ENCODE data around the gene TAX1BP3. TPM values are rescaled to one million over a fixed set of nuclear protein-coding genes. Genes with fewer than 3 reads are reported as not detected.

TAX1BP3 gene
- total and polyA plus RNA-seq, 2 of the 13 experiments (the other 11 are each of a cell fraction or from before 2014, with no cell fraction given), result 16.7 to 45.1 TPM

DNA sequence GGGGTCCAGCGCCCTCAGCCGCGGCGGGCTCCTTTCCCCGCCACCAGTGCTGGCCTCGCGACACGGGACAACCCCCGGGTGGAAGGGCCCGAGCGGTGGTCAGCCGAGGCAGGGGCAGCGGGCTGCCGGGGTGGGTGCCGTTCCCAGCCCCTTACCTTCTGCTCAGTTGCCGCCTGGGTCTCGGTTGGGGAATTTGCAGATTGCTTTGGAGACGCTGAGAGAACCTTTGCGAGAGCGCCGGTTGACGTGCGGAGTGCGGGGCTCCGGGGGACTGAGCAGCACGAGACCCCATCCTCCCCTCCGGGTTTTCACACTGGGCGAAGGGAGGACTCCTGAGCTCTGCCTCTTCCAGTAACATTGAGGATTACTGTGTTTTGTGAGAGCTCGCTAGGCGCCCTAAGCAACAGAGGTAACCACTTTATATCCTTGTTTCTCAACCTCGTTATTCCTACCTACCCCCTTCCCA is 31.4 kb downstream of the TAX1BP3 start (continued):
- TF ChIP-seq, protein P1, sequence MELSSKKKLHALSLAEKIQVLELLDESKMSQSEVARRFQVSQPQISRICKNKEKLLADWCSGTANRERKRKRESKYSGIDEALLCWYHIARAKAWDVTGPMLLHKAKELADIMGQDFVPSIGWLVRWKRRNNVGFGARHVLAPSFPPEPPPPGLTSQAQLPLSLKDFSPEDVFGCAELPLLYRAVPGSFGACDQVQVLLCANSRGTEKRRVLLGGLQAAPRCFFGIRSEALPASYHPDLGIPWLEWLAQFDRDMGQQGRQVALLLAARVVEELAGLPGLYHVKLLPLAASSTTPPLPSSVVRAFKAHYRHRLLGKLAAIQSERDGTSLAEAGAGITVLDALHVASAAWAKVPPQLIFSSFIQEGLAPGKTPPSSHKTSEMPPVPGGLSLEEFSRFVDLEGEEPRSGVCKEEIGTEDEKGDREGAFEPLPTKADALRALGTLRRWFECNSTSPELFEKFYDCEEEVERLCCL (CRISPR knock-in tag; IDR thresholded peaks at IDR 0.05; ENCODE audit: borderline replicate concordance), result no peak
- TF ChIP-seq, protein P2, sequence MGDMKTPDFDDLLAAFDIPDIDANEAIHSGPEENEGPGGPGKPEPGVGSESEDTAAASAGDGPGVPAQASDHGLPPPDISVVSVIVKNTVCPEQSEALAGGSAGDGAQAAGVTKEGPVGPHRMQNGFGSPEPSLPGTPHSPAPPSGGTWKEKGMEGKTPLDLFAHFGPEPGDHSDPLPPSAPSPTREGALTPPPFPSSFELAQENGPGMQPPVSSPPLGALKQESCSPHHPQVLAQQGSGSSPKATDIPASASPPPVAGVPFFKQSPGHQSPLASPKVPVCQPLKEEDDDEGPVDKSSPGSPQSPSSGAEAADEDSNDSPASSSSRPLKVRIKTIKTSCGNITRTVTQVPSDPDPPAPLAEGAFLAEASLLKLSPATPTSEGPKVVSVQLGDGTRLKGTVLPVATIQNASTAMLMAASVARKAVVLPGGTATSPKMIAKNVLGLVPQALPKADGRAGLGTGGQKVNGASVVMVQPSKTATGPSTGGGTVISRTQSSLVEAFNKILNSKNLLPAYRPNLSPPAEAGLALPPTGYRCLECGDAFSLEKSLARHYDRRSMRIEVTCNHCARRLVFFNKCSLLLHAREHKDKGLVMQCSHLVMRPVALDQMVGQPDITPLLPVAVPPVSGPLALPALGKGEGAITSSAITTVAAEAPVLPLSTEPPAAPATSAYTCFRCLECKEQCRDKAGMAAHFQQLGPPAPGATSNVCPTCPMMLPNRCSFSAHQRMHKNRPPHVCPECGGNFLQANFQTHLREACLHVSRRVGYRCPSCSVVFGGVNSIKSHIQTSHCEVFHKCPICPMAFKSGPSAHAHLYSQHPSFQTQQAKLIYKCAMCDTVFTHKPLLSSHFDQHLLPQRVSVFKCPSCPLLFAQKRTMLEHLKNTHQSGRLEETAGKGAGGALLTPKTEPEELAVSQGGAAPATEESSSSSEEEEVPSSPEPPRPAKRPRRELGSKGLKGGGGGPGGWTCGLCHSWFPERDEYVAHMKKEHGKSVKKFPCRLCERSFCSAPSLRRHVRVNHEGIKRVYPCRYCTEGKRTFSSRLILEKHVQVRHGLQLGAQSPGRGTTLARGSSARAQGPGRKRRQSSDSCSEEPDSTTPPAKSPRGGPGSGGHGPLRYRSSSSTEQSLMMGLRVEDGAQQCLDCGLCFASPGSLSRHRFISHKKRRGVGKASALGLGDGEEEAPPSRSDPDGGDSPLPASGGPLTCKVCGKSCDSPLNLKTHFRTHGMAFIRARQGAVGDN (CRISPR knock-in tag; IDR thresholded peaks at IDR 0.05), result peak; percentile 31
- TF ChIP-seq, protein P3, sequence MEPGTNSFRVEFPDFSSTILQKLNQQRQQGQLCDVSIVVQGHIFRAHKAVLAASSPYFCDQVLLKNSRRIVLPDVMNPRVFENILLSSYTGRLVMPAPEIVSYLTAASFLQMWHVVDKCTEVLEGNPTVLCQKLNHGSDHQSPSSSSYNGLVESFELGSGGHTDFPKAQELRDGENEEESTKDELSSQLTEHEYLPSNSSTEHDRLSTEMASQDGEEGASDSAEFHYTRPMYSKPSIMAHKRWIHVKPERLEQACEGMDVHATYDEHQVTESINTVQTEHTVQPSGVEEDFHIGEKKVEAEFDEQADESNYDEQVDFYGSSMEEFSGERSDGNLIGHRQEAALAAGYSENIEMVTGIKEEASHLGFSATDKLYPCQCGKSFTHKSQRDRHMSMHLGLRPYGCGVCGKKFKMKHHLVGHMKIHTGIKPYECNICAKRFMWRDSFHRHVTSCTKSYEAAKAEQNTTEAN (CRISPR knock-in tag; conservative IDR thresholded peaks at IDR 0.05), result no peak
- TF ChIP-seq TCF12 (IDR thresholded peaks at IDR 0.05) (no peak), TCF12 (CRISPR knock-in tag; IDR thresholded peaks at IDR 0.05) (no peak), ZNF12 (CRISPR knock-in tag; IDR thresholded peaks at IDR 0.05) (no peak), ZNF737 (CRISPR knock-in tag; IDR thresholded peaks at IDR 0.05; ENCODE audit: borderline replicate concordance) (no peak), POLR2A (IDR thresholded peaks at IDR 0.05; ENCODE audit: insufficient read depth in 1 of 2, low read depth in 2 of 2, low read length in 2 of 2) (no peak), EEA1 (CRISPR knock-in tag; IDR thresholded peaks at IDR 0.05; ENCODE audit: borderline replicate concordance) (peak; percentile 47; the same call in 1 of the 2 replicates), MTF1 (CRISPR knock-in tag; IDR thresholded peaks at IDR 0.05) (0 out of 2 replicates have a peak, but pooled peaks have one; percentile 29), SAP130 (CRISPR knock-in tag; IDR thresholded peaks at IDR 0.05; ENCODE audit: low read depth) (peak; percentile 38), ZNF354B (CRISPR knock-in tag; IDR thresholded peaks at IDR 0.05) (no peak), MZF1 (CRISPR knock-in tag; IDR thresholded peaks at IDR 0.05; ENCODE audit: borderline replicate concordance) (no peak), EZH2 (conservative IDR thresholded peaks at IDR 0.05; ENCODE audit: low read depth, low read length) (no peak), ZNF207 (IDR thresholded peaks at IDR 0.05; ENCODE audit: borderline replicate concordance) (no peak), ZNF430 (CRISPR knock-in tag; IDR thresholded peaks at IDR 0.05) (0 out of 2 replicates have a peak, but pooled peaks have one; percentile 27)
- TF ChIP-seq, protein P4, sequence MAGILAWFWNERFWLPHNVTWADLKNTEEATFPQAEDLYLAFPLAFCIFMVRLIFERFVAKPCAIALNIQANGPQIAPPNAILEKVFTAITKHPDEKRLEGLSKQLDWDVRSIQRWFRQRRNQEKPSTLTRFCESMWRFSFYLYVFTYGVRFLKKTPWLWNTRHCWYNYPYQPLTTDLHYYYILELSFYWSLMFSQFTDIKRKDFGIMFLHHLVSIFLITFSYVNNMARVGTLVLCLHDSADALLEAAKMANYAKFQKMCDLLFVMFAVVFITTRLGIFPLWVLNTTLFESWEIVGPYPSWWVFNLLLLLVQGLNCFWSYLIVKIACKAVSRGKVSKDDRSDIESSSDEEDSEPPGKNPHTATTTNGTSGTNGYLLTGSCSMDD (CRISPR knock-in tag; IDR thresholded peaks at IDR 0.05), result peak; percentile 70; the same call in 1 of the 2 replicates
- TF ChIP-seq, protein P5, sequence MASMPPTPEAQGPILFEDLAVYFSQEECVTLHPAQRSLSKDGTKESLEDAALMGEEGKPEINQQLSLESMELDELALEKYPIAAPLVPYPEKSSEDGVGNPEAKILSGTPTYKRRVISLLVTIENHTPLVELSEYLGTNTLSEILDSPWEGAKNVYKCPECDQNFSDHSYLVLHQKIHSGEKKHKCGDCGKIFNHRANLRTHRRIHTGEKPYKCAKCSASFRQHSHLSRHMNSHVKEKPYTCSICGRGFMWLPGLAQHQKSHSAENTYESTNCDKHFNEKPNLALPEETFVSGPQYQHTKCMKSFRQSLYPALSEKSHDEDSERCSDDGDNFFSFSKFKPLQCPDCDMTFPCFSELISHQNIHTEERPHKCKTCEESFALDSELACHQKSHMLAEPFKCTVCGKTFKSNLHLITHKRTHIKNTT (CRISPR knock-in tag; IDR thresholded peaks at IDR 0.05), result no peak
- TF ChIP-seq, protein P6, sequence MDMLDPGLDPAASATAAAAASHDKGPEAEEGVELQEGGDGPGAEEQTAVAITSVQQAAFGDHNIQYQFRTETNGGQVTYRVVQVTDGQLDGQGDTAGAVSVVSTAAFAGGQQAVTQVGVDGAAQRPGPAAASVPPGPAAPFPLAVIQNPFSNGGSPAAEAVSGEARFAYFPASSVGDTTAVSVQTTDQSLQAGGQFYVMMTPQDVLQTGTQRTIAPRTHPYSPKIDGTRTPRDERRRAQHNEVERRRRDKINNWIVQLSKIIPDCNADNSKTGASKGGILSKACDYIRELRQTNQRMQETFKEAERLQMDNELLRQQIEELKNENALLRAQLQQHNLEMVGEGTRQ (IDR thresholded peaks at IDR 0.05; ENCODE audit: low read depth, low read length), result no peak
- TF ChIP-seq, protein P6 (CRISPR knock-in tag; IDR thresholded peaks at IDR 0.05; ENCODE audit: borderline replicate concordance), result peak; percentile 83; the same call in 1 of the 2 replicates
